Measurements from ENCODE around the gene PTEN. TPM values are rescaled to one million over a fixed set of nuclear protein-coding genes. Genes with fewer than 3 reads are reported as not detected.
"Not testable (repeated sequence)": the region's sequence is repeated elsewhere in the genome, so short reads cannot be mapped to it uniquely, and the experiment has no call there.

Gene PTEN
- total and polyA plus RNA-seq, 8 donors, result 26.2 to 374 (median 59.7) TPM

DNA sequence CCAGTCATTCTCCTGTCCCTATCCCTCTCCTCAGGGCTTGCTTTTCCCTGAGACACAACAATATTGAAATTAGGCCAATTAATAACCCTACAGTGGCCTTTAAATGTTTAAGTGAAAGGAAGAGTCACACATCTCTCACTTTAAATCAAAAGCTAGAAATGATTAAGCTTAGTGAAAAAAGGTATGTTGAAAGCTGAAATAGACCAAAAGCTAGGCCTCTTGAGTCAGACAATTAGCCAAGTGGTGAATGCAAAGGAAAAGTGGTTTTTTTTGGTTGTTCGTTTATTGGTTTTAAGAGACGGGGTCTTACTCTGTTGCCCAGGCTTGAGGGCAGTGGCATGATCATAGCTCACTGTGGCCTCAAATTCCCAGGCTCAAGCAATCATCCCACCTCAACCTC is 35.7 kb upstream of the PTEN start:
- TF ChIP-seq EP300 (IDR thresholded peaks at IDR 0.05) (no peak), POLR2A (IDR thresholded peaks at IDR 0.05) (no peak), POLR2AphosphoS5 (IDR thresholded peaks at IDR 0.05) (no peak)
- TF ChIP-seq, protein P1, sequence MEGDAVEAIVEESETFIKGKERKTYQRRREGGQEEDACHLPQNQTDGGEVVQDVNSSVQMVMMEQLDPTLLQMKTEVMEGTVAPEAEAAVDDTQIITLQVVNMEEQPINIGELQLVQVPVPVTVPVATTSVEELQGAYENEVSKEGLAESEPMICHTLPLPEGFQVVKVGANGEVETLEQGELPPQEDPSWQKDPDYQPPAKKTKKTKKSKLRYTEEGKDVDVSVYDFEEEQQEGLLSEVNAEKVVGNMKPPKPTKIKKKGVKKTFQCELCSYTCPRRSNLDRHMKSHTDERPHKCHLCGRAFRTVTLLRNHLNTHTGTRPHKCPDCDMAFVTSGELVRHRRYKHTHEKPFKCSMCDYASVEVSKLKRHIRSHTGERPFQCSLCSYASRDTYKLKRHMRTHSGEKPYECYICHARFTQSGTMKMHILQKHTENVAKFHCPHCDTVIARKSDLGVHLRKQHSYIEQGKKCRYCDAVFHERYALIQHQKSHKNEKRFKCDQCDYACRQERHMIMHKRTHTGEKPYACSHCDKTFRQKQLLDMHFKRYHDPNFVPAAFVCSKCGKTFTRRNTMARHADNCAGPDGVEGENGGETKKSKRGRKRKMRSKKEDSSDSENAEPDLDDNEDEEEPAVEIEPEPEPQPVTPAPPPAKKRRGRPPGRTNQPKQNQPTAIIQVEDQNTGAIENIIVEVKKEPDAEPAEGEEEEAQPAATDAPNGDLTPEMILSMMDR (IDR thresholded peaks at IDR 0.05), result no peak
- intact Hi-C loops (cut with DNase I; ENCODE audit: low total_unique reads), result no loop called here

DNA sequence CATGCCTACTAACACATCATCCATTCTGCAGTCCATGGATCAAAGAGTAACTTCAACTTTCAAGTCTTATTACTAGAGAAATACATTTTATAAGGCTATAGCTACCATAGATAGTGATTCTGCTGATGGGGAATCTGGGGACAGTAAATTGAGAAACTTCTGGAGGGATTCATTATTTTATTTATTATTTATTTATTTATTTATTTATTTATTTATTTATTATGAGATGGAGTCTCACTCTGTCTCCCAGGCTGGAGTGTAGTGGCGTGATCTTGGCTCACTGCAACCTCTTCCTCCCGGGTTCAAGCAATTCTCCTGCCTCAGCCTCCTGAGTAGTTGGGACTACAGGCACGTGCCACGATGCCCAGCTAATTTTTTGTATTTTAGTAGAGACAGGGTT is 34.4 kb upstream of the PTEN start:
- H3K27ac ChIP-seq; H3K9me3 ChIP-seq; H3K27me3 ChIP-seq; H3K4me1 ChIP-seq; DNase-seq; intact Hi-C loops (cut with DNase I; ENCODE audit: low total_unique reads); H3K36me3 ChIP-seq; H3K4me3 ChIP-seq: not testable (repeated sequence)
- 93 to 97% (median 95%) methylated on average over 4 of the region's 4 CpGs for WGBS, 5 donors

More for the DNA sequence above, 35.7 kb upstream of the PTEN start:
- WGBS, 5 donors, result 76 to 91% (median 85%) methylated on average over 2 of the region's 2 CpGs
- no peak for DNase-seq
- no peaks in the 10 kb centered on the region for H3K9me3 ChIP-seq
- H3K4me1 ChIP-seq, result no peaks in the 10 kb centered on the region
- no peaks in the 10 kb centered on the region for H3K27me3 ChIP-seq
- no peak overlapping the region for H3K4me3 ChIP-seq
- H3K36me3 ChIP-seq, result no peaks in the 10 kb centered on the region
- no peak overlapping the region for H3K27ac ChIP-seq

DNA sequence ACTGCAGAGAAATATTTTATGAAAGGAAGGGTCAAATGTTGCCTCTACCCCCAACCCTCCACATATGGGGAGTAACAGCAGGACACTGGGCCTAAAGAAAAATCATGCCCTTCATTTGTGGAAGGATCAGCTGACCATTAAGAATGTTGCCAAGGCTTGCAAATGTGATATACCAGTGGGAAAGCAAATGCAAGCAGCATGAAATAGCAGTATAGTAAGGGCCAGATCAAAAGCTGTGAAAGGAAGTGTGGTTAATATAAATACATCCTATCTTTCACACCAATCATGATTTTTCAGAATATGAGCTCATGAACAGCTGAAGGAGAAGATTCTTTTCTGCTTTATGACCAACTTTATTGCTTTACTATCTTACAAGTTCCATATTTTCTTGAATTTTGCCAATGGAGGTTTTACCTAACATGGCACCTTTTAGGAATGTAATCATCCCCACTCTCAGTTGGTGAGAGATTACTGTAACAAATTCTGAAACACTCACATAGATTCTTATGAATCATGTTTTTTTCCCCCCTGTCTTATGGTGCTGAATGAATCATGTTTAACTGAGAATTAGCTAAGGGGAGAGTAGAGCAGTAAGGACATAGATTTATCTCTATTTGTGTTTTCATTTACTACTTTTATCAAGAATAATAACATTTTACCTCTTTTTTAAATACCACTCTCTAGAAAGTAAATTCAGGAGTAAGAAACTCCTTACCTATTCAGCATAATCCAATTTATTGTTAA is 33.3 kb upstream of the PTEN start:
- Histone ChIP-seq H3K9me3 (no peaks in the 10 kb centered on the region), H3K27ac (no peak overlapping the region), H3K4me1 (no peaks in the 10 kb centered on the region), H3K4me3 (no peak overlapping the region), H3K36me3 (no peaks in the 10 kb centered on the region), H3K27me3 (no peaks in the 10 kb centered on the region)
- TF ChIP-seq POLR2A (IDR thresholded peaks at IDR 0.05) (no peak), EP300 (IDR thresholded peaks at IDR 0.05) (no peak), POLR2AphosphoS5 (IDR thresholded peaks at IDR 0.05) (no peak)
- TF ChIP-seq, protein P1 (IDR thresholded peaks at IDR 0.05), result no peak
- intact Hi-C loops (cut with DNase I; ENCODE audit: low total_unique reads), result no loop called here
- DNase-seq, result no peak

DNA sequence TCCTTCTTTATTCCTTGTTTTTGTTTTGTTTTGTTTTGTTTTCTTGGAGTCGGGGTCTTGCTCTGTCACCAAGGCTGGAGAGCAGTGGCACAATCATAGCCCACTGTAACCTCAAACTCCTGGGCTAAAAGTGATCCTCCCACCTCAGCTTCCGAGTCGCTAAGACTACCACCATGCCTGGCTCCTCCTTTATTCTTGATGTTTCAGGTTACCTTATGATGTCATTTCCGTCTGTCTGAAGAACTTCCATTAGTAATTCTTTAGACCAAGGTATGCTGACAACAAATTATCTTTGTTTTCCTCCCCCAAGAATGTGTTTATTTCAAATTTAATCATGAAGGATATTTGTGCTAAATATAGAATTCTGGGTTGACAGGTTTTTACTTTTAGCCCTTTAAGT is 27.3 kb upstream of the PTEN start:
- Histone ChIP-seq H3K9me3 (no peaks in the 10 kb centered on the region), H3K36me3 (no peaks in the 10 kb centered on the region), H3K27ac (no peak overlapping the region), H3K27me3 (no peaks in the 10 kb centered on the region), H3K4me3 (no peak overlapping the region), H3K4me1 (no peaks in the 10 kb centered on the region)
- DNase-seq, result no peak
- WGBS, 5 donors, result 87 to 96% (median 95%) methylated on average over 4 of the region's 4 CpGs
- TF ChIP-seq POLR2AphosphoS5 (IDR thresholded peaks at IDR 0.05), result no peak
- no peak for TF ChIP-seq POLR2A (IDR thresholded peaks at IDR 0.05)
- TF ChIP-seq, protein P1 (IDR thresholded peaks at IDR 0.05), result no peak
- no peak for TF ChIP-seq EP300 (IDR thresholded peaks at IDR 0.05)
- intact Hi-C loops (cut with DNase I; ENCODE audit: low total_unique reads), result no loop called here

DNA sequence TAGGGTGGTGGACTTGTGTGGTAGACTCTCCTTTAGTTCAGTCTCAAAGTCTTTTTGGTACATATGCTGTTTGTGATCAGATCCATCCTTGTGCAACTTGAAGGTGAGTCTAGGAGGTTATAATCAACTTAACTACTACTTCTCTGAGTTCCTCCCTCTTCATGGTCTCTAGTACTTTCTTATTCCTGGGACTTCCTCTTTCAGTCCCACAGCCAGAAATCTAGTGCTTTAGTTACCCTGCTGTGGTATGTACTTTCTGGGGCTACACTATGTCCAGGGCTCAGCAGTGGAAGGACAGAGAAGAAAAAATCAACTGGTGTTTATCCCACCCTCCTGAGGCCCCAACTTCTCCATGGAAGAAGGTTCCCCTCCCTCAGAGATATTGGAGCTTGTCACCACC is 26.0 kb upstream of the PTEN start:
- intact Hi-C loops (cut with DNase I; ENCODE audit: low total_unique reads), result no loop called here
- no peak overlapping the region for H3K4me3 ChIP-seq
- no peak for TF ChIP-seq POLR2AphosphoS5 (IDR thresholded peaks at IDR 0.05)
- TF ChIP-seq, protein P1 (IDR thresholded peaks at IDR 0.05), result no peak
- TF ChIP-seq POLR2A (IDR thresholded peaks at IDR 0.05), result no peak
- no peak for TF ChIP-seq EP300 (IDR thresholded peaks at IDR 0.05)
- H3K4me1 ChIP-seq, result no peaks in the 10 kb centered on the region
- H3K36me3 ChIP-seq, result no peaks in the 10 kb centered on the region
- H3K27ac ChIP-seq, result no peak overlapping the region
- DNase-seq, result no peak
- no peaks in the 10 kb centered on the region for H3K27me3 ChIP-seq
- H3K9me3 ChIP-seq, result no peaks in the 10 kb centered on the region

All from stomach (tissue), 9 donors.